ENCODE measurements around the gene MAML2. TPM values are rescaled to one million over a fixed set of nuclear protein-coding genes. Genes with fewer than 3 reads are reported as not detected.

Gene MAML2
- total and polyA plus RNA-seq, 2 of the 8 experiments (the other 6 are each of a cell fraction or from before 2014, with no cell fraction given): 3.8 to 6.6 TPM

GRCh38 chr11:96079691-96080090 is 263.3 kb downstream of the MAML2 start (continued):
- TF ChIP-seq, protein P1, sequence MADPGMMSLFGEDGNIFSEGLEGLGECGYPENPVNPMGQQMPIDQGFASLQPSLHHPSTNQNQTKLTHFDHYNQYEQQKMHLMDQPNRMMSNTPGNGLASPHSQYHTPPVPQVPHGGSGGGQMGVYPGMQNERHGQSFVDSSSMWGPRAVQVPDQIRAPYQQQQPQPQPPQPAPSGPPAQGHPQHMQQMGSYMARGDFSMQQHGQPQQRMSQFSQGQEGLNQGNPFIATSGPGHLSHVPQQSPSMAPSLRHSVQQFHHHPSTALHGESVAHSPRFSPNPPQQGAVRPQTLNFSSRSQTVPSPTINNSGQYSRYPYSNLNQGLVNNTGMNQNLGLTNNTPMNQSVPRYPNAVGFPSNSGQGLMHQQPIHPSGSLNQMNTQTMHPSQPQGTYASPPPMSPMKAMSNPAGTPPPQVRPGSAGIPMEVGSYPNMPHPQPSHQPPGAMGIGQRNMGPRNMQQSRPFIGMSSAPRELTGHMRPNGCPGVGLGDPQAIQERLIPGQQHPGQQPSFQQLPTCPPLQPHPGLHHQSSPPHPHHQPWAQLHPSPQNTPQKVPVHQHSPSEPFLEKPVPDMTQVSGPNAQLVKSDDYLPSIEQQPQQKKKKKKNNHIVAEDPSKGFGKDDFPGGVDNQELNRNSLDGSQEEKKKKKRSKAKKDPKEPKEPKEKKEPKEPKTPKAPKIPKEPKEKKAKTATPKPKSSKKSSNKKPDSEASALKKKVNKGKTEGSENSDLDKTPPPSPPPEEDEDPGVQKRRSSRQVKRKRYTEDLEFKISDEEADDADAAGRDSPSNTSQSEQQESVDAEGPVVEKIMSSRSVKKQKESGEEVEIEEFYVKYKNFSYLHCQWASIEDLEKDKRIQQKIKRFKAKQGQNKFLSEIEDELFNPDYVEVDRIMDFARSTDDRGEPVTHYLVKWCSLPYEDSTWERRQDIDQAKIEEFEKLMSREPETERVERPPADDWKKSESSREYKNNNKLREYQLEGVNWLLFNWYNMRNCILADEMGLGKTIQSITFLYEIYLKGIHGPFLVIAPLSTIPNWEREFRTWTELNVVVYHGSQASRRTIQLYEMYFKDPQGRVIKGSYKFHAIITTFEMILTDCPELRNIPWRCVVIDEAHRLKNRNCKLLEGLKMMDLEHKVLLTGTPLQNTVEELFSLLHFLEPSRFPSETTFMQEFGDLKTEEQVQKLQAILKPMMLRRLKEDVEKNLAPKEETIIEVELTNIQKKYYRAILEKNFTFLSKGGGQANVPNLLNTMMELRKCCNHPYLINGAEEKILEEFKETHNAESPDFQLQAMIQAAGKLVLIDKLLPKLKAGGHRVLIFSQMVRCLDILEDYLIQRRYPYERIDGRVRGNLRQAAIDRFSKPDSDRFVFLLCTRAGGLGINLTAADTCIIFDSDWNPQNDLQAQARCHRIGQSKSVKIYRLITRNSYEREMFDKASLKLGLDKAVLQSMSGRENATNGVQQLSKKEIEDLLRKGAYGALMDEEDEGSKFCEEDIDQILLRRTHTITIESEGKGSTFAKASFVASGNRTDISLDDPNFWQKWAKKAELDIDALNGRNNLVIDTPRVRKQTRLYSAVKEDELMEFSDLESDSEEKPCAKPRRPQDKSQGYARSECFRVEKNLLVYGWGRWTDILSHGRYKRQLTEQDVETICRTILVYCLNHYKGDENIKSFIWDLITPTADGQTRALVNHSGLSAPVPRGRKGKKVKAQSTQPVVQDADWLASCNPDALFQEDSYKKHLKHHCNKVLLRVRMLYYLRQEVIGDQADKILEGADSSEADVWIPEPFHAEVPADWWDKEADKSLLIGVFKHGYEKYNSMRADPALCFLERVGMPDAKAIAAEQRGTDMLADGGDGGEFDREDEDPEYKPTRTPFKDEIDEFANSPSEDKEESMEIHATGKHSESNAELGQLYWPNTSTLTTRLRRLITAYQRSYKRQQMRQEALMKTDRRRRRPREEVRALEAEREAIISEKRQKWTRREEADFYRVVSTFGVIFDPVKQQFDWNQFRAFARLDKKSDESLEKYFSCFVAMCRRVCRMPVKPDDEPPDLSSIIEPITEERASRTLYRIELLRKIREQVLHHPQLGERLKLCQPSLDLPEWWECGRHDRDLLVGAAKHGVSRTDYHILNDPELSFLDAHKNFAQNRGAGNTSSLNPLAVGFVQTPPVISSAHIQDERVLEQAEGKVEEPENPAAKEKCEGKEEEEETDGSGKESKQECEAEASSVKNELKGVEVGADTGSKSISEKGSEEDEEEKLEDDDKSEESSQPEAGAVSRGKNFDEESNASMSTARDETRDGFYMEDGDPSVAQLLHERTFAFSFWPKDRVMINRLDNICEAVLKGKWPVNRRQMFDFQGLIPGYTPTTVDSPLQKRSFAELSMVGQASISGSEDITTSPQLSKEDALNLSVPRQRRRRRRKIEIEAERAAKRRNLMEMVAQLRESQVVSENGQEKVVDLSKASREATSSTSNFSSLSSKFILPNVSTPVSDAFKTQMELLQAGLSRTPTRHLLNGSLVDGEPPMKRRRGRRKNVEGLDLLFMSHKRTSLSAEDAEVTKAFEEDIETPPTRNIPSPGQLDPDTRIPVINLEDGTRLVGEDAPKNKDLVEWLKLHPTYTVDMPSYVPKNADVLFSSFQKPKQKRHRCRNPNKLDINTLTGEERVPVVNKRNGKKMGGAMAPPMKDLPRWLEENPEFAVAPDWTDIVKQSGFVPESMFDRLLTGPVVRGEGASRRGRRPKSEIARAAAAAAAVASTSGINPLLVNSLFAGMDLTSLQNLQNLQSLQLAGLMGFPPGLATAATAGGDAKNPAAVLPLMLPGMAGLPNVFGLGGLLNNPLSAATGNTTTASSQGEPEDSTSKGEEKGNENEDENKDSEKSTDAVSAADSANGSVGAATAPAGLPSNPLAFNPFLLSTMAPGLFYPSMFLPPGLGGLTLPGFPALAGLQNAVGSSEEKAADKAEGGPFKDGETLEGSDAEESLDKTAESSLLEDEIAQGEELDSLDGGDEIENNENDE (IDR thresholded peaks at IDR 0.05; ENCODE audit: insufficient replicate concordance, low read length): no peak
- TF ChIP-seq SIX5 (IDR thresholded peaks at IDR 0.05; ENCODE audit: low read depth, low read length): no peak
- no peak for TF ChIP-seq SP4 (IDR thresholded peaks at IDR 0.05; ENCODE audit: low read length)
- TF ChIP-seq SUZ12 (IDR thresholded peaks at IDR 0.05; ENCODE audit: low read length): no peak
- TF ChIP-seq TAF7 (optimal IDR thresholded peaks at IDR 0.05; ENCODE audit: borderline replicate concordance, low read depth, low read length): no peak
- TF ChIP-seq CBX5 (IDR thresholded peaks at IDR 0.05; ENCODE audit: low read depth, low read length): no peak
- no peak for TF ChIP-seq YY1 (IDR thresholded peaks at IDR 0.05; ENCODE audit: low read depth, low read length)
- no peak for TF ChIP-seq JUN (IDR thresholded peaks at IDR 0.05; ENCODE audit: low read depth, low read length)
- TF ChIP-seq EP300 (IDR thresholded peaks at IDR 0.05; ENCODE audit: borderline replicate concordance in 1 of 2, low read depth in 2 of 2, low read length in 2 of 2): no peak
